Caco-2 (cell line): ENCODE results near the gene LSM4. TPM values are rescaled to one million over a fixed set of nuclear protein-coding genes. Genes with fewer than 3 reads are reported as not detected.
"Not testable (repeated sequence)": the region's sequence is repeated elsewhere in the genome, so short reads cannot be mapped to it uniquely, and the experiment has no call there.

Experiments used
- BruUV-seq: library from RNA; stranded (reverse); fragments of 400-500 nt; replicated peaks from 2 replicates; lab custom pipeline; 2021; lab: Mats Ljungman, UMichigan
- CTCF ChIA-PET: fragments of 300-600 bp; sonication (Branson Sonifier 250); formaldehyde crosslinking; loops from one replicate; lab custom pipeline; 2022; ENCODE audit warnings: antibody characterized with exemption; lab: Charles Lee
- POLR2A ChIA-PET: fragments of 300-600 bp; sonication (Branson Sonifier 250); formaldehyde crosslinking; loops from one replicate; lab custom pipeline; 2022; ENCODE audit warnings: antibody characterized with exemption; lab: Charles Lee
- DNase-seq, 2 experiments: peaks; one replicate each; pipeline versions ENCODE4 v3.0.0 to v3.0.0-alpha.2; 2020 to 2022
- H3K27me3 ChIP-seq: replicated peaks from 2 replicates; pipeline ENCODE4 v1.6.0; 2011; ENCODE audit warnings: low read length; ENCODE audit not compliant: control insufficient read depth, insufficient read depth
- H3K36me3 ChIP-seq: 2 replicates; pipeline ENCODE4 v1.5.1; 2011; ENCODE audit warnings: low read length; ENCODE audit not compliant: control insufficient read depth, insufficient read depth
- H3K4me1 ChIP-seq: fragments of 250-450 bp; sonication (Bioruptor Pico); 2 replicates; pipeline ENCODE4 v1.5.1; 2020; ENCODE audit warnings: mild to moderate bottlenecking
- H3K4me3 ChIP-seq: 2 replicates; pipeline ENCODE4 v1.5.1; 2011; ENCODE audit warnings: low read depth, mild to moderate bottlenecking, control low read depth, low read length
- H3K9me3 ChIP-seq: fragments of 250-450 bp; sonication (Bioruptor Pico); 2 replicates; pipeline ENCODE4 v1.5.1; 2020; ENCODE audit warnings: mild to moderate bottlenecking, moderate library complexity
- H3K27ac Mint-ChIP-seq: one replicate; pipeline ENCODE4 v1.8.0; 2022; ENCODE audit warnings: mixed read lengths; ENCODE audit not compliant: unreplicated experiment
- H3K27me3 Mint-ChIP-seq: one replicate; pipeline ENCODE4 v1.8.0; 2022; ENCODE audit warnings: mixed read lengths; ENCODE audit not compliant: insufficient read depth, unreplicated experiment
- H3K36me3 Mint-ChIP-seq: one replicate; pipeline ENCODE4 v1.8.0; 2022; ENCODE audit warnings: mild to moderate bottlenecking, mixed read lengths; ENCODE audit not compliant: insufficient read depth, unreplicated experiment
- H3K4me1 Mint-ChIP-seq: one replicate; pipeline ENCODE4 v1.8.0; 2022; ENCODE audit warnings: low read depth, mixed read lengths; ENCODE audit not compliant: unreplicated experiment
- H3K4me3 Mint-ChIP-seq: one replicate; pipeline ENCODE4 v1.8.0; 2022; ENCODE audit warnings: mild to moderate bottlenecking, moderate library complexity, mixed read lengths; ENCODE audit not compliant: unreplicated experiment
- H3K9me3 Mint-ChIP-seq: one replicate; pipeline ENCODE4 v1.8.0; 2022; ENCODE audit warnings: mixed read lengths; ENCODE audit not compliant: unreplicated experiment
- intact Hi-C: fragments of 100-400 bp; cut with micrococcal nuclease; formaldehyde crosslinking; loops from one replicate; pipeline ENCODE4 v1.10.0; 2022; ENCODE audit not compliant: unreplicated experiment
- total RNA-seq: library from RNA; stranded (reverse); gene quantifications from 2 replicates; pipeline ENCODE4 v1.2.3, GENCODE V29; 2022
- TF ChIP-seq, protein P1 (sequence below), 2 experiments: fragments of 200-600 bp in 1 of 2; IDR thresholded peaks; 1 replicate in 1 of 2; 2 replicates in 1 of 2; pipeline versions ENCODE4 v1.5.1 to v1.8.0; 2011 to 2022; ENCODE audit warnings: antibody characterized with exemption in 1 of 2, control low read depth in 1 of 2, inconsistent platforms in 1 of 2, low read depth in 1 of 2, low read length in 1 of 2, mild to moderate bottlenecking in 1 of 2, moderate library complexity in 1 of 2; ENCODE audit not compliant: insufficient read depth in 1 of 2, severe bottlenecking in 1 of 2, unreplicated experiment in 1 of 2

Gene LSM4
- total RNA-seq, 1 experiment from 2014 or later, result 184 TPM

DNA sequence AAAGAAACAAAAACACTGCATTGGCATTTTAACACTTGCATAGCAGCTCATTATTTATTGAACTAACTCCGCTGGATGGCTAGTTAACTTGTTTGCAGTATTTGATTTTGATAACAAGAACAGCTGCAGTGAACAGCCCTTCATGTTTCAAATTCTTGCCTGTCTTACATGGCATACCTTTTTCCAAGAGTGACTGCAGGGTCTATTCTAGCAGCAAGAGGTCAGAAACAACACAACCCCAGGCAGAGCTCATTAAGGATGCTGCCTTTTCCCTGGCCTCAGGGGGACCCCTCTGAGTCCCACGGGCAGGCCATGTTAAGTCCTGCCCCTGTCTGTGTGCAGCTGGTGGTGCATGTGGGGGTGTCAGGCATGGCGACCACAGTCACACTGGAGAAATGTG, 34.2 kb upstream of the LSM4 start:
- Histone ChIP-seq H3K4me1 (no peaks in the 10 kb centered on the region), H3K9me3 (no peaks in the 10 kb centered on the region), H3K4me3 (no peak overlapping the region), H3K27me3 (no peaks in the 10 kb centered on the region), H3K36me3 (peaks cover 9% of the 10 kb centered on the region)
- no peaks in the 10 kb centered on the region for H3K27me3 Mint-ChIP-seq
- ChIA-PET POLR2A (interaction anchor here (0.5 kb wide), 1 partner anchor 59 kb away, joined by 6 read pairs; no protein-coding TSS in a partner anchor), CTCF (interaction anchor here (0.7 kb wide), 1 partner anchor 62 kb away, joined by 3 read pairs; the partner anchor contains the start of gene SSBP4)
- no peak overlapping the region for H3K27ac Mint-ChIP-seq
- BruUV-seq, result no TSS peak
- no peak for DNase-seq
- H3K4me3 Mint-ChIP-seq, result no peak overlapping the region
- TF ChIP-seq, protein P1, sequence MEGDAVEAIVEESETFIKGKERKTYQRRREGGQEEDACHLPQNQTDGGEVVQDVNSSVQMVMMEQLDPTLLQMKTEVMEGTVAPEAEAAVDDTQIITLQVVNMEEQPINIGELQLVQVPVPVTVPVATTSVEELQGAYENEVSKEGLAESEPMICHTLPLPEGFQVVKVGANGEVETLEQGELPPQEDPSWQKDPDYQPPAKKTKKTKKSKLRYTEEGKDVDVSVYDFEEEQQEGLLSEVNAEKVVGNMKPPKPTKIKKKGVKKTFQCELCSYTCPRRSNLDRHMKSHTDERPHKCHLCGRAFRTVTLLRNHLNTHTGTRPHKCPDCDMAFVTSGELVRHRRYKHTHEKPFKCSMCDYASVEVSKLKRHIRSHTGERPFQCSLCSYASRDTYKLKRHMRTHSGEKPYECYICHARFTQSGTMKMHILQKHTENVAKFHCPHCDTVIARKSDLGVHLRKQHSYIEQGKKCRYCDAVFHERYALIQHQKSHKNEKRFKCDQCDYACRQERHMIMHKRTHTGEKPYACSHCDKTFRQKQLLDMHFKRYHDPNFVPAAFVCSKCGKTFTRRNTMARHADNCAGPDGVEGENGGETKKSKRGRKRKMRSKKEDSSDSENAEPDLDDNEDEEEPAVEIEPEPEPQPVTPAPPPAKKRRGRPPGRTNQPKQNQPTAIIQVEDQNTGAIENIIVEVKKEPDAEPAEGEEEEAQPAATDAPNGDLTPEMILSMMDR (IDR thresholded peaks at IDR 0.05; ENCODE audit: insufficient read depth in 1 of 2, low read depth in 1 of 2, low read length in 1 of 2, severe bottlenecking in 1 of 2, unreplicated experiment in 1 of 2), result no peak
- H3K36me3 Mint-ChIP-seq, result peaks cover 49% of the 10 kb centered on the region
- no peaks in the 10 kb centered on the region for H3K4me1 Mint-ChIP-seq
- intact Hi-C loops, result no loop called here
- H3K9me3 Mint-ChIP-seq, result no peaks in the 10 kb centered on the region

GRCh38 chr19:18354743-18355142, 31.9 kb upstream of the LSM4 start:
- CTCF ChIA-PET, H3K4me1 ChIP-seq, BruUV-seq, H3K9me3 ChIP-seq, H3K27me3 Mint-ChIP-seq, H3K27me3 ChIP-seq, H3K4me3 Mint-ChIP-seq, H3K4me1 Mint-ChIP-seq, intact Hi-C loops, POLR2A ChIA-PET, H3K27ac Mint-ChIP-seq, DNase-seq, H3K4me3 ChIP-seq, H3K9me3 Mint-ChIP-seq: not testable (repeated sequence)
- H3K36me3 Mint-ChIP-seq, result peaks cover 39% of the 10 kb centered on the region
- H3K36me3 ChIP-seq, result peaks cover 10% of the 10 kb centered on the region

DNA sequence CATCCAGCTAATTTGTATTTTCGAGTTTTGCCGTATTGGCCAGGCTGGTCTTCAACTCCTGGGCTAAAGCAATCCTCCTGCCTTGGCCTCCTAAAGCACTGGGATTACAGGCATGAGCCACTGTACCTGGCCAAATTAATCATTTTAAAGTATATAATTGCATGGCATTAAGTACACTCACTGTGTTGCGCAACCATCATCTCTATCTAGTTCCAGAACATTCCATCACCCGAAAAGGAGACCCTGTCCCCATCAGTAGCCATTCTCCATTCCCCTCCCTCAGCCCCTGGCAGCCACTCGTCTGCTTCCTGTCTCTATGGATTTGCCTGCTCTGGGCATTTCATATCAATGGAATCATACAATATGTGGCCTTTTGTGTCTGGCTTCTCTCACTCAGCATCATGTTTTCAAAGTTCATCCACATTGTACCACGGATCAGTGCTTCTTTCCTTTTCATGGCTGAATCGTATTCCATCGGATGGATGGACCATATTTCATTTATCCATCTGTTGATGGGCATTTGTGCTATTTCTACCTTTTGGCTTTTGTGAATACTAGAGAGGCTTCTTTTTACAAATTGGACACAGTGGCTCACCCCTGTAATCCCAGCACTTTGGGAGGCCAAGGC, 30.6 kb upstream of the LSM4 start:
- H3K36me3 Mint-ChIP-seq, result peaks cover 29% of the 10 kb centered on the region
- no peaks in the 10 kb centered on the region for H3K9me3 ChIP-seq
- intact Hi-C loops, result no loop called here
- no peaks in the 10 kb centered on the region for H3K4me1 ChIP-seq
- H3K36me3 ChIP-seq, result peaks cover 10% of the 10 kb centered on the region
- no peaks in the 10 kb centered on the region for H3K9me3 Mint-ChIP-seq
- no TSS peak for BruUV-seq
- H3K4me3 ChIP-seq, result no peak overlapping the region
- no peak overlapping the region for H3K27ac Mint-ChIP-seq
- no peaks in the 10 kb centered on the region for H3K27me3 Mint-ChIP-seq
- no peaks in the 10 kb centered on the region for H3K27me3 ChIP-seq
- H3K4me1 Mint-ChIP-seq, result no peaks in the 10 kb centered on the region
- POLR2A ChIA-PET, result no interaction called here
- no peak for DNase-seq
- TF ChIP-seq, protein P1 (IDR thresholded peaks at IDR 0.05; ENCODE audit: insufficient read depth in 1 of 2, low read depth in 1 of 2, low read length in 1 of 2, severe bottlenecking in 1 of 2, unreplicated experiment in 1 of 2), result no peak
- CTCF ChIA-PET, result no interaction called here
- no peak overlapping the region for H3K4me3 Mint-ChIP-seq
